HEK293 (cell line): Measurements from ENCODE around the gene ARHGEF40.

Experiments
- CTCF ChIP-seq: fragments of 450-650 bp; formaldehyde crosslinking; IDR thresholded peaks from 2 replicates; pipeline ENCODE4 v1.5.1; 2016; ENCODE audit warnings: missing biosample characterization, missing genetic modification characterization
- MZF1 ChIP-seq: fragments of 450-650 bp; formaldehyde crosslinking; IDR thresholded peaks from 2 replicates; pipeline ENCODE4 v1.5.1; 2017; ENCODE audit warnings: missing biosample characterization, missing genetic modification characterization, borderline replicate concordance
- REST ChIP-seq: fragments of 450-650 bp; formaldehyde crosslinking; IDR thresholded peaks from 2 replicates; pipeline ENCODE4 v1.5.1; 2016; ENCODE audit warnings: missing biosample characterization, missing genetic modification characterization
- SP2 ChIP-seq: fragments of 450-650 bp; formaldehyde crosslinking; IDR thresholded peaks from 2 replicates; pipeline ENCODE4 v1.5.1; 2016; ENCODE audit warnings: missing biosample characterization, missing genetic modification characterization
- TCF7L2 ChIP-seq: IDR thresholded peaks from 2 replicates; pipeline ENCODE4 v1.6.1; 2011; ENCODE audit warnings: low read depth, mild to moderate bottlenecking, inconsistent platforms, low read length, moderate library complexity, borderline replicate concordance
- ZNF132 ChIP-seq: fragments of 450-650 bp; formaldehyde crosslinking; IDR thresholded peaks from 2 replicates; pipeline ENCODE4 v1.5.1; 2017; ENCODE audit warnings: missing biosample characterization, missing genetic modification characterization, borderline replicate concordance
- ZNF184 ChIP-seq: fragments of 450-650 bp; IDR thresholded peaks from 2 replicates; pipeline ENCODE4 v1.5.1; 2018; ENCODE audit warnings: missing biosample characterization, mild to moderate bottlenecking, missing genetic modification characterization
- ZNF768 ChIP-seq: fragments of 450-650 bp; formaldehyde crosslinking; IDR thresholded peaks from 2 replicates; pipeline ENCODE4 v1.5.1; 2018; ENCODE audit warnings: missing biosample characterization, mild to moderate bottlenecking, missing genetic modification characterization

GRCh38 chr14:21091821-21092272 is 21.7 kb downstream of the ARHGEF40 start:
- TF ChIP-seq CTCF (no peak), SP2 (no peak), MZF1 (tag by site-specific recombination) (no peak), ZNF768 (no peak), TCF7L2 (no peak), ZNF184 (tag by site-specific recombination) (no peak), ZNF132 (tag by site-specific recombination) (no peak), REST (tag by site-specific recombination) (no peak)
